Epithelial cell of proximal tubule (primary cell): ENCODE data around the gene FMNL2. TPM values are rescaled to one million over a fixed set of nuclear protein-coding genes. Genes with fewer than 3 reads are reported as not detected.

Source experiments
- DNase-seq: peaks from one replicate; pipeline ENCODE4 v3.0.0-alpha.2; 2011; ENCODE audit warnings: low read depth
- H3K4me3 ChIP-seq: 2 replicates; pipeline ENCODE4 v1.5.1; 2011; ENCODE audit warnings: low read depth, mild to moderate bottlenecking, low read length
- total RNA-seq: library from RNA; depleted of rRNA; stranded (reverse); fragments of >200 nt; gene quantifications from 2 replicates; pipeline ENCODE4 v1.2.3, GENCODE V29; 2015
- TF ChIP-seq, protein P1 (sequence below): conservative IDR thresholded peaks from 2 replicates; pipeline ENCODE4 v1.5.1; 2012; ENCODE audit warnings: low read depth, mild to moderate bottlenecking, low read length

The FMNL2 gene
- total RNA-seq, 1 donor from 2014 or later = 29.7 TPM

DNA sequence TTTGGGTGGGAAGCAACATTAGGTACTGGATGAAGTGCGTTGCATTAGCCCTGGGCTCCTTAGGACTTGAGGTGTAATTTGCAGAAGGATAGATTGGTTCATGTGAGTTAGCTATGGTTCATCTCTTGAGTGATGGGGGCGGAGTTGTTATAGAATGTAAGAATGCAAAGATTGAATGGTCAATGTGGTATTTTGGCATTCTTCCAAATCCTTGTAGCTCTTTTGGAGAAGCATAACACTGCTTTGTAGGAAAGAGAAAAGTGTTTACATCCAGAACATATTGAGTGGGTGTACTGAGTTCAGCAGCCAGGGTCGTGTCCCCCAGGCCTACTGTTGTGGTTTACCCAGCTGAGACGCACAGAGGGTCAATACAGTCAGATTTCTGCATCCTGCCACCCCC is 173.5 kb downstream of the FMNL2 start:
- TF ChIP-seq, protein P1, sequence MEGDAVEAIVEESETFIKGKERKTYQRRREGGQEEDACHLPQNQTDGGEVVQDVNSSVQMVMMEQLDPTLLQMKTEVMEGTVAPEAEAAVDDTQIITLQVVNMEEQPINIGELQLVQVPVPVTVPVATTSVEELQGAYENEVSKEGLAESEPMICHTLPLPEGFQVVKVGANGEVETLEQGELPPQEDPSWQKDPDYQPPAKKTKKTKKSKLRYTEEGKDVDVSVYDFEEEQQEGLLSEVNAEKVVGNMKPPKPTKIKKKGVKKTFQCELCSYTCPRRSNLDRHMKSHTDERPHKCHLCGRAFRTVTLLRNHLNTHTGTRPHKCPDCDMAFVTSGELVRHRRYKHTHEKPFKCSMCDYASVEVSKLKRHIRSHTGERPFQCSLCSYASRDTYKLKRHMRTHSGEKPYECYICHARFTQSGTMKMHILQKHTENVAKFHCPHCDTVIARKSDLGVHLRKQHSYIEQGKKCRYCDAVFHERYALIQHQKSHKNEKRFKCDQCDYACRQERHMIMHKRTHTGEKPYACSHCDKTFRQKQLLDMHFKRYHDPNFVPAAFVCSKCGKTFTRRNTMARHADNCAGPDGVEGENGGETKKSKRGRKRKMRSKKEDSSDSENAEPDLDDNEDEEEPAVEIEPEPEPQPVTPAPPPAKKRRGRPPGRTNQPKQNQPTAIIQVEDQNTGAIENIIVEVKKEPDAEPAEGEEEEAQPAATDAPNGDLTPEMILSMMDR = no peak
- DNase-seq = no peak

DNA sequence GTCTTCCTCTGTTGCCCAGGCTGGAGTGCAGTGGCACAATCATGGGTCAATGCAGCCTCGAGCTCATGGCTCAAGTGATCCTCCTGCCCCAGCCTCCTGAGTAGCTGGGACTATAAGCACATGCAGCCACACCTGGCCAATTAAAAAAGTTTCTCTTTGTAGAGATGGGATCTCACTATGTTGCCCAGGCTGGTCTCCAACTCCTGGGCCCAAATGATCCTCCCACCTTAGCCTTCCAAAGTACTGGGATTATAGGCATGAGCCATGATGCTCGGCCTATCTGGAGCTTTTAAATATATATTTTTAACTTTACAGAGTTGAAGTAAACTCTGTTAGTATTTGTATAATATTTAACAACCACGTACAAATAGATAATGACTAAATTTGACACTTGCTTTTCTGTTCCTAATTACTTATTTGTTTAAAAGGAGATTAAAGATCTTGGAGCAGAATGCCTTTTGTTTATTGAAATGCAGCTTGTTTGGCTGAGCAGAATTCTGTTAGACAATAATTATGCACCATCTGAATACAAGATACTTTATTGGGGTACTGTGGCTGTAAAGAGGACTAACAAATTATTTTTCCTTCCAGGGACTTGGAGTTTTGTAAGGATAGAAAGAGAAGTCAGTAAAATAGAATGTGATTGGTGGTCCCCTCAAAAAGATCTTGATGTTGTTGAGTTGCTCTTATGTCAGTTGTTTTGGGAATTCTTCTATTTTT is 175.0 kb downstream of the FMNL2 start:
- no peak overlapping the region for H3K4me3 ChIP-seq
- TF ChIP-seq, protein P1 = no peak
- no peak for DNase-seq

More for the DNA sequence above, 173.5 kb downstream of the FMNL2 start:
- H3K4me3 ChIP-seq = no peak overlapping the region

DNA sequence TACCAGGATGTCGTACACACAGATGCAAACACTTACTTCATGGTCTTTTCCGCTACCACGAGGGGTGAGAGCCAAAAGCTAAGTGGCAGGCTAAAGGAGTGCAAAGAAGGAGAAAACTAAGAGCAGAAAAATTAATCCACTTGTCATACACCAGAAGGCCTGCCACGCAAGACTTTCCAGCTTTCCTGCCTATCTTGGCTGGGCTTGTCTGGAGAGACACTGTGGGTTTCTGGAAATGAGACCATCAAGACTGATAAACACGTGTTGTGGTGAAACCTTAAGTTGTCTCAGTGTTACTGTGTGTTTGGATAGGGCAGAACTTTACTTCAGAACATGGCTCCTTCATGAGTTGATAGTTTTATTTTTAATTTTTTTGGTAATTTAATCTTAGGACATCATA is 175.6 kb downstream of the FMNL2 start:
- no peak for DNase-seq
- no peak overlapping the region for H3K4me3 ChIP-seq
- TF ChIP-seq, protein P1 = no peak

DNA sequence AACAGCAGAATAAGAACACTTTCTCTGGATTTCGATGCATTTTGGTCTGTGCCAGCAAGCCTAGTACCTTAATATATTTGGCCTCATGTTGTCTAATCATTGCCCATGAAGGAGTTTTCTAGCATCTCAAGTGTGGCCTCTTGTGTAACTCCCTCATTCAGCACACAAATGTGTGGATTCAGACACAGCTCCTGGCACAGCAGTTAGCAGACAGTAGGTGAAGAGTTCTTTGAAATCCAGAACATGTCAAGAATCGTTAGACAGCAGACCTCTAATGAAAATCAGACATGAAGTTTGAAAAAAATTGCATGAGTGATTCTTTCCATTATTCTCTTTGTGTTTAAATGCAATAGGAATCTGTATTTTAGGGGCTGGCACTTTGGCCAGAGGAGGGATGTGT is 177.0 kb downstream of the FMNL2 start:
- no peak for DNase-seq
- TF ChIP-seq, protein P1 = no peak
- no peak overlapping the region for H3K4me3 ChIP-seq

DNA sequence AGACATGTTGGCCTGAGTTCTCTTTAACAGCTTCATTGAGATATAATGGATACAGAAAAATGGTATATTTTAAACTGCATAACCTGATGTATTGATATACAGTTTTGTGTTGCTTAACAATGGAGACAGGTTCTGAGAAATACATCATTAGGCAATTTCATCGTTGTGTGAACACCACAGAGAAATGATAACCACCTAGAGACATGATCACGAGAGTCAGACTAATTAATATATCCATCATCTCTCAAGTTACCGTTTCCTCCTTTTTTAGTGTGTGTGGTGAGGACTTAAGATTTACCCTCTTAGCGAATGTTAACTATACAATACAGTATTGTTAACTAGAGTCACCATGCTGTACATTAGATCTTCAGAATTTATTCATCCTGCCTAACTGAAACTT is 178.1 kb downstream of the FMNL2 start:
- TF ChIP-seq, protein P1 = no peak
- no peak for DNase-seq
- H3K4me3 ChIP-seq = no peak overlapping the region

DNA sequence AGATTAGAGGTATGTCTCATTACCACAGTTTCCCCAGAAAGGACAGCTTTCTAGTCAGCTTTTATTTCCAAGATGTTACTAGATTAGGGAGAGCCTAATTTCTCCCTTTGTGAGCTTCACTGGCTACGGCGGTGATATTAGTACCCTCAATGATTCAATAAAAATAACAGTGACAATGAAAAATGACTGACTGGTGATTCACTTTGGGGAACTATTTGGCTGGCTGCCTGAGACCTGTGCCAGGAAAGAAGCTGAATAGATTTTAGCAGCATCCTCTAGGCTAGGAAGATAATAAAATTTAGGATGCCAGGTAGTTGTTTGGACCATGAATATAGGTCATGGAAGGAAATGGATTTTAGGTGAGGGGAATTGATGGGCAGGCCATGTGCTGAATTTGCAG is 178.7 kb downstream of the FMNL2 start:
- no peak overlapping the region for H3K4me3 ChIP-seq
- TF ChIP-seq, protein P1 = no peak
- DNase-seq = no peak

DNA sequence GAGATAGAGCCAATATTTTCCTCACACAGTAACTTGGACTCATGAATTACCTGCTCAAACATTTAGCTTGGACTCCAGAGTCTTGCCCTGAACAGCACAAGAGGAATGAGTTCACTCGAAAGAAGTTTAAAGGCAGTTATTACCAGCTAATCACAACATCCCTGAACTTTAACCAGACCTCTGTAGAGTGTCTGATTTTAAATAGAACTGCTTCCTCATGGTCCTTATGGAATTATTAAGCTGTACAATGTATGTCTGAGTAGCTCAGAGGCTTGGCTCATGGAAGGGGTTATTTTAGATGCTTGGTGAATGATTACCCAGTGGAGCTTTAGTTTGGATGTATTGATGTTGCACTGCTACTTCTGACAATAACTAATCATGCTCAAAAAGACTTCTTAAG is 183.1 kb downstream of the FMNL2 start:
- TF ChIP-seq, protein P1 = no peak
- DNase-seq = no peak
- no peak overlapping the region for H3K4me3 ChIP-seq
